Peyer's patch (tissue), 4 donors: ENCODE results near the gene OR51B4.

ENCODE experiments used
- POLR2A ChIP-seq, 2 donors: fragments of 450-650 bp; IDR thresholded peaks; one replicate each; pipeline ENCODE4 v1.5.1; 2017; ENCODE audit warnings: antibody characterized with exemption in 2 of 2, mild to moderate bottlenecking in 2 of 2, moderate library complexity in 2 of 2
- TF ChIP-seq, protein P1 (sequence below), 6 experiments: fragments of 450-650 bp in 4 of 6; fragments of 200-600 bp in 2 of 6; sonication (generic) in 1 of 6; IDR thresholded peaks; one replicate each; pipeline ENCODE4 v1.5.1; 2017 to 2019; ENCODE audit warnings: antibody characterized with exemption in 6 of 6, mild to moderate bottlenecking in 3 of 6, moderate library complexity in 1 of 6

DNA sequence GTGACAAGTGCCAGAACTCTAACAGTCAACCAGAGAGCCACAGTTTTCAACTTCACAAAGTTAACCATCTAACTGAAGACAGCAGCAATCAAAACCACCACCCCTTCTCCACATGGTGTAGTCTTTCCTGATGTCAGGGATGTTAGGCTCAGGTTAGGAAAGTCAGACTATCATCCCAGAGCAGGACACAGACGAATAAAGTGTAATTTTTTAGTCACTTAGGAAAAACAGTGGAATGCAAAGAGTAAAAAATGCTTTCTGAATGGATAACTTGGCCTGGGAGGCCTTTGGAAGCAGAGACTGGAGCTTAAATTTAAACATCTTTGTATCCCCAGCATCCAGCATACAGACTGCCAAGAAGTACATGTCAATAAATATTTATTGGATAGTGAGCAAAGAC lies 15.4 kb downstream of the OR51B4 start:
- TF ChIP-seq, protein P1, sequence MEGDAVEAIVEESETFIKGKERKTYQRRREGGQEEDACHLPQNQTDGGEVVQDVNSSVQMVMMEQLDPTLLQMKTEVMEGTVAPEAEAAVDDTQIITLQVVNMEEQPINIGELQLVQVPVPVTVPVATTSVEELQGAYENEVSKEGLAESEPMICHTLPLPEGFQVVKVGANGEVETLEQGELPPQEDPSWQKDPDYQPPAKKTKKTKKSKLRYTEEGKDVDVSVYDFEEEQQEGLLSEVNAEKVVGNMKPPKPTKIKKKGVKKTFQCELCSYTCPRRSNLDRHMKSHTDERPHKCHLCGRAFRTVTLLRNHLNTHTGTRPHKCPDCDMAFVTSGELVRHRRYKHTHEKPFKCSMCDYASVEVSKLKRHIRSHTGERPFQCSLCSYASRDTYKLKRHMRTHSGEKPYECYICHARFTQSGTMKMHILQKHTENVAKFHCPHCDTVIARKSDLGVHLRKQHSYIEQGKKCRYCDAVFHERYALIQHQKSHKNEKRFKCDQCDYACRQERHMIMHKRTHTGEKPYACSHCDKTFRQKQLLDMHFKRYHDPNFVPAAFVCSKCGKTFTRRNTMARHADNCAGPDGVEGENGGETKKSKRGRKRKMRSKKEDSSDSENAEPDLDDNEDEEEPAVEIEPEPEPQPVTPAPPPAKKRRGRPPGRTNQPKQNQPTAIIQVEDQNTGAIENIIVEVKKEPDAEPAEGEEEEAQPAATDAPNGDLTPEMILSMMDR (IDR thresholded peaks at IDR 0.05): no peak
- no peak for TF ChIP-seq POLR2A (IDR thresholded peaks at IDR 0.05)
